ENCODE data around the gene STRIP2.
"Not testable (repeated sequence)": the region's sequence is repeated elsewhere in the genome, so short reads cannot be mapped to it uniquely, and the experiment has no call there.

STRIP2 gene

GRCh38 chr7:129534558-129535274, 100.5 kb downstream of the STRIP2 start:
- H3K4me3 ChIP-seq (ENCODE audit: low read length); H3K27ac ChIP-seq (ENCODE audit: low read depth, low read length); H3K4me1 ChIP-seq (ENCODE audit: insufficient read depth, low read length); H3K9ac ChIP-seq (ENCODE audit: low read depth, low read length); H3K9me3 ChIP-seq (ENCODE audit: insufficient read depth, low read depth, low read length); H3K36me3 ChIP-seq (ENCODE audit: insufficient read depth, low read length); H3K27me3 ChIP-seq (ENCODE audit: insufficient read depth, low read length): not testable (repeated sequence)
- 90% methylated on average over 20 of the region's 20 CpGs for WGBS

GRCh38 chr7:129535896-129536295, 101.7 kb downstream of the STRIP2 start:
- Histone ChIP-seq H3K36me3 (ENCODE audit: insufficient read depth, low read length) (no peaks in the 10 kb centered on the region), H3K9me3 (ENCODE audit: insufficient read depth, low read depth, low read length) (no peaks in the 10 kb centered on the region), H3K4me3 (ENCODE audit: low read length) (no peak overlapping the region), H3K27ac (ENCODE audit: low read depth, low read length) (no peak overlapping the region), H3K4me1 (ENCODE audit: insufficient read depth, low read length) (peaks cover 7% of the 10 kb centered on the region; the same call in 1 of the 2 replicates), H3K9ac (ENCODE audit: low read depth, low read length) (no peak overlapping the region), H3K27me3 (ENCODE audit: insufficient read depth, low read length) (no peaks in the 10 kb centered on the region)
- 66% methylated on average over 5 of the region's 5 CpGs for whole genome bisulfite sequencing

GRCh38 chr7:129536323-129536722, 102.1 kb downstream of the STRIP2 start:
- Histone ChIP-seq H3K4me1 (ENCODE audit: insufficient read depth, low read length) (peaks cover 7% of the 10 kb centered on the region; the same call in 1 of the 2 replicates), H3K9me3 (ENCODE audit: insufficient read depth, low read depth, low read length) (no peaks in the 10 kb centered on the region), H3K4me3 (ENCODE audit: low read length) (no peak overlapping the region), H3K36me3 (ENCODE audit: insufficient read depth, low read length) (no peaks in the 10 kb centered on the region), H3K9ac (ENCODE audit: low read depth, low read length) (no peak overlapping the region), H3K27me3 (ENCODE audit: insufficient read depth, low read length) (no peaks in the 10 kb centered on the region), H3K27ac (ENCODE audit: low read depth, low read length) (no peak overlapping the region)
- WGBS = 91% methylated on average over 9 of the region's 9 CpGs

Data from HUES64 (cell line).